PC-9 (cell line): Measurements from ENCODE around the gene IL22. TPM values are rescaled to one million over a fixed set of nuclear protein-coding genes. Genes with fewer than 3 reads are reported as not detected.

Experiments used
- BruUV-seq: library from RNA; stranded (reverse); fragments of 400-500 nt; replicated peaks from 2 replicates; lab custom pipeline; 2021; lab: Mats Ljungman, UMichigan
- CTCF ChIA-PET: fragments of 300-600 bp; sonication (Branson Sonifier 250); formaldehyde crosslinking; loops from one replicate; lab custom pipeline; 2022; ENCODE audit warnings: antibody characterized with exemption; lab: Charles Lee
- POLR2A ChIA-PET: fragments of 300-600 bp; sonication (Branson Sonifier 250); formaldehyde crosslinking; loops from one replicate; lab custom pipeline; 2022; ENCODE audit warnings: antibody characterized with exemption; ENCODE audit not compliant: unreplicated experiment; lab: Charles Lee
- DNase-seq, 2 experiments: peaks; one replicate each; pipeline versions ENCODE4 v3.0.0 to v3.0.0-alpha.2; 2015 to 2022; ENCODE audit warnings: mixed read lengths in 1 of 2
- H2AFZ ChIP-seq: fragments of 200-600 bp; sonication (generic); 2 replicates; pipeline ENCODE4 v1.8.1; 2017; ENCODE audit warnings: antibody characterized with exemption
- H3F3A ChIP-seq: fragments of 200-600 bp; sonication (generic); 2 replicates; pipeline ENCODE4 v1.8.1; 2017; ENCODE audit warnings: antibody characterized with exemption, mild to moderate bottlenecking, low read depth; ENCODE audit not compliant: insufficient read depth
- H3K27ac ChIP-seq: fragments of 200-600 bp; sonication (generic); 2 replicates; pipeline ENCODE4 v1.6.1; 2016; ENCODE audit warnings: mixed run types
- H3K27me3 ChIP-seq: fragments of 200-600 bp; sonication (generic); 2 replicates; pipeline ENCODE4 v1.6.1; 2016; ENCODE audit warnings: low read depth, mixed run types; ENCODE audit not compliant: insufficient read depth
- H3K36me3 ChIP-seq: fragments of 200-600 bp; sonication (generic); 2 replicates; pipeline ENCODE4 v1.6.1; 2016; ENCODE audit warnings: low read depth, mixed run types
- H3K4me1 ChIP-seq: fragments of 200-600 bp; sonication (generic); replicated peaks from 2 replicates; pipeline ENCODE4 v1.6.1; 2016; ENCODE audit warnings: mixed run types; ENCODE audit not compliant: insufficient read depth
- H3K4me2 ChIP-seq: fragments of 200-600 bp; sonication (generic); 2 replicates; pipeline ENCODE4 v1.6.1; 2017; ENCODE audit warnings: mixed run types
- H3K4me3 ChIP-seq: fragments of 200-600 bp; sonication (generic); 2 replicates; pipeline ENCODE4 v1.6.1; 2016; ENCODE audit warnings: mixed run types
- H3K79me2 ChIP-seq: fragments of 200-600 bp; sonication (generic); 2 replicates; pipeline ENCODE4 v1.6.1; 2017; ENCODE audit warnings: low read depth, mixed run types
- H3K9me2 ChIP-seq: fragments of 200-600 bp; sonication (generic); 2 replicates; pipeline ENCODE4 v1.8.1; 2017; ENCODE audit warnings: mild to moderate bottlenecking; ENCODE audit not compliant: insufficient read depth
- H3K9me3 ChIP-seq: fragments of 200-600 bp; sonication (generic); 2 replicates; pipeline ENCODE4 v1.8.1; 2016; ENCODE audit warnings: low read depth; ENCODE audit not compliant: insufficient read depth
- H4K20me1 ChIP-seq: fragments of 200-600 bp; sonication (generic); 2 replicates; pipeline ENCODE4 v1.8.1; 2017; ENCODE audit not compliant: insufficient read depth
- EZH2 ChIP-seq: fragments of 200-600 bp; sonication (generic); IDR thresholded peaks from 2 replicates; pipeline ENCODE4 v1.8.0; 2017; ENCODE audit warnings: antibody characterized with exemption, low read depth
- intact Hi-C: fragments of 100-400 bp; cut with micrococcal nuclease; formaldehyde crosslinking; loops from one replicate; pipeline ENCODE4 v1.10.0; 2022; ENCODE audit not compliant: unreplicated experiment
- total RNA-seq: library from RNA; stranded (reverse); gene quantifications from 2 replicates; pipeline ENCODE4 v1.2.3, GENCODE V29; 2021
- TF ChIP-seq, protein P1 (sequence below): fragments of 200-600 bp; sonication (generic); conservative IDR thresholded peaks from 2 replicates; pipeline ENCODE4 v1.6.1; 2017; ENCODE audit warnings: mixed run types, antibody characterized with exemption, mild to moderate bottlenecking, moderate library complexity

The IL22 gene
- total RNA-seq, 1 experiment from 2014 or later: not detected

DNA sequence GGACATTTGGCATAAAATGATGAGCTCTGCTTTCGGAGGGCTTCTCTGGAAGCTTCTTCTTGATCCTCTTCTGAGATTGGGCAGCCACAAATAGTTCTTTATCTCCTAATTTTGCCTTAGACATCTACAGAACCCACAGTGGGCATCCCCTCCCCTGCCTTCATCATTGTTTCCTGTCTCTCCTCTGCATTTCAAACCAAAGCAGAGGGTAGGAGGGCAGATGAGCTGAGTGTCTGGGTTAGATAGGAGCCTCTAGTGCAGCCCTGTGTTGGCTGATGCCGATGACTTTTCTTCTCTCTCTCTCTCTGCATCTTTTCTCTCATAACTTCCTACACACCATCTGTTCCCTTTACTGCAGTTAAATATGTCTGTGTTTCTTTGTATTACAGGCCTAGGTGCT, 19.3 kb downstream of the IL22 start:
- CTCF ChIA-PET: no interaction called here
- intact Hi-C loops: no loop called here
- Histone ChIP-seq H2AFZ (no peak overlapping the region), H3K4me2 (no peak overlapping the region), H3K79me2 (no peaks in the 10 kb centered on the region), H3K9me2 (no peaks in the 10 kb centered on the region), H3K4me1 (peaks cover 5% of the 10 kb centered on the region), H3K27me3 (no peaks in the 10 kb centered on the region), H4K20me1 (no peaks in the 10 kb centered on the region), H3K36me3 (no peaks in the 10 kb centered on the region), H3K27ac (no peak overlapping the region), H3F3A (peaks cover 5% of the 10 kb centered on the region; the same call in 1 of the 2 replicates), H3K4me3 (no peak overlapping the region), H3K9me3 (no peaks in the 10 kb centered on the region)
- TF ChIP-seq EZH2: no peak
- TF ChIP-seq, protein P1, sequence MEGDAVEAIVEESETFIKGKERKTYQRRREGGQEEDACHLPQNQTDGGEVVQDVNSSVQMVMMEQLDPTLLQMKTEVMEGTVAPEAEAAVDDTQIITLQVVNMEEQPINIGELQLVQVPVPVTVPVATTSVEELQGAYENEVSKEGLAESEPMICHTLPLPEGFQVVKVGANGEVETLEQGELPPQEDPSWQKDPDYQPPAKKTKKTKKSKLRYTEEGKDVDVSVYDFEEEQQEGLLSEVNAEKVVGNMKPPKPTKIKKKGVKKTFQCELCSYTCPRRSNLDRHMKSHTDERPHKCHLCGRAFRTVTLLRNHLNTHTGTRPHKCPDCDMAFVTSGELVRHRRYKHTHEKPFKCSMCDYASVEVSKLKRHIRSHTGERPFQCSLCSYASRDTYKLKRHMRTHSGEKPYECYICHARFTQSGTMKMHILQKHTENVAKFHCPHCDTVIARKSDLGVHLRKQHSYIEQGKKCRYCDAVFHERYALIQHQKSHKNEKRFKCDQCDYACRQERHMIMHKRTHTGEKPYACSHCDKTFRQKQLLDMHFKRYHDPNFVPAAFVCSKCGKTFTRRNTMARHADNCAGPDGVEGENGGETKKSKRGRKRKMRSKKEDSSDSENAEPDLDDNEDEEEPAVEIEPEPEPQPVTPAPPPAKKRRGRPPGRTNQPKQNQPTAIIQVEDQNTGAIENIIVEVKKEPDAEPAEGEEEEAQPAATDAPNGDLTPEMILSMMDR: no peak
- no peak for DNase-seq
- no TSS peak for BruUV-seq
- POLR2A ChIA-PET: no interaction called here

GRCh38 chr12:68233498-68233897, 19.9 kb downstream of the IL22 start:
- no peak overlapping the region for H3K27ac ChIP-seq
- DNase-seq: no peak
- intact Hi-C loops: no loop called here
- no peaks in the 10 kb centered on the region for H3K4me1 ChIP-seq
- no peaks in the 10 kb centered on the region for H3F3A ChIP-seq
- ChIA-PET CTCF (no interaction called here), POLR2A (no interaction called here)
- H3K9me2 ChIP-seq: no peaks in the 10 kb centered on the region
- H2AFZ ChIP-seq: no peak overlapping the region
- H3K79me2 ChIP-seq: no peaks in the 10 kb centered on the region
- H3K4me2 ChIP-seq: no peak overlapping the region
- no peaks in the 10 kb centered on the region for H3K27me3 ChIP-seq
- H4K20me1 ChIP-seq: no peaks in the 10 kb centered on the region
- no peaks in the 10 kb centered on the region for H3K36me3 ChIP-seq
- no peak for TF ChIP-seq EZH2
- TF ChIP-seq, protein P1: no peak
- no peak overlapping the region for H3K4me3 ChIP-seq
- no TSS peak for BruUV-seq
- H3K9me3 ChIP-seq: no peaks in the 10 kb centered on the region

DNA sequence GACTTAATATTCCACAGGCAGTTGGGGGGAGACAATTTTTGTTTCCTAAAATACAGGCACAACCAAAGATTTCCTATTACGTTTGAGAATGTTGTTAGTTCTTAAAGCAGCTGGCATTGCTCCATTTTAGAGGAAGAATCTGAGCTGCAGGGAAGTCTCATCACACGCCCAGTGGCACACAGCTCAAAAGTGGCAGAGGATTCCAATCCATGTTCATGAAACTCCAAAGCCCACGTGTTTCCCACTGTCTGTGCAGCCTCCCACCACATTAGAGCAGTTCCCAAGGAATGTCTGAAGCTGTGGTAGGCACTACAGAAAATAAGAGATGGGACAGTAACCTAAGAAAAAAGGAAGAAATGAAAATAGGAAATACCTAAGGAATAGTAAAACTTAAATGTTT, 21.7 kb downstream of the IL22 start:
- no peaks in the 10 kb centered on the region for H3K9me2 ChIP-seq
- no peaks in the 10 kb centered on the region for H3K4me1 ChIP-seq
- intact Hi-C loops: no loop called here
- H3F3A ChIP-seq: no peaks in the 10 kb centered on the region
- H3K4me3 ChIP-seq: no peak overlapping the region
- no peaks in the 10 kb centered on the region for H3K27me3 ChIP-seq
- no TSS peak for BruUV-seq
- H4K20me1 ChIP-seq: no peaks in the 10 kb centered on the region
- ChIA-PET CTCF (interaction anchor here (0.6 kb wide), 1 partner anchor 105 kb away, joined by 3 read pairs; no protein-coding TSS in a partner anchor), POLR2A (interaction anchor here (0.7 kb wide), 1 partner anchor 379 kb away, joined by 4 read pairs; no protein-coding TSS in a partner anchor)
- no peak overlapping the region for H3K27ac ChIP-seq
- no peaks in the 10 kb centered on the region for H3K9me3 ChIP-seq
- H3K79me2 ChIP-seq: no peaks in the 10 kb centered on the region
- H2AFZ ChIP-seq: no peak overlapping the region
- no peak for DNase-seq
- H3K4me2 ChIP-seq: no peak overlapping the region
- no peak for TF ChIP-seq EZH2
- TF ChIP-seq, protein P1: no peak
- no peaks in the 10 kb centered on the region for H3K36me3 ChIP-seq
